GM12878 (cell line): Measurements from ENCODE around the gene HAGHL.

Source experiments
- CTCF ChIP-seq, 3 experiments: IDR thresholded peaks in 2 of 3; conservative IDR thresholded peaks in 1 of 3; 2 replicates each; pipeline ENCODE4 v1.5.1; 2011; ENCODE audit warnings: low read depth in 3 of 3, low read length in 3 of 3, mild to moderate bottlenecking in 3 of 3, control low read depth in 2 of 3, moderate library complexity in 2 of 3, inconsistent platforms in 1 of 3, mixed read lengths in 1 of 3; ENCODE audit not compliant: control insufficient read depth in 2 of 3, insufficient read depth in 1 of 3; ENCODE audit errors: extremely low read depth in 1 of 3
- FOXM1 ChIP-seq: IDR thresholded peaks from 2 replicates; pipeline ENCODE4 v1.6.1; 2012; ENCODE audit warnings: low read depth, mild to moderate bottlenecking, inconsistent platforms, low read length, moderate library complexity
- RAD21 ChIP-seq: IDR thresholded peaks from 2 replicates; pipeline ENCODE4 v1.6.1; 2011; ENCODE audit warnings: mild to moderate bottlenecking, low read depth, low read length, moderate library complexity; ENCODE audit not compliant: insufficient read depth

- TF ChIP-seq FOXM1, result no peak
- TF ChIP-seq CTCF (IDR thresholded peaks at IDR 0.05 in 2 of 3, conservative IDR thresholded peaks at IDR 0.05 in 1 of 3; ENCODE audit: control insufficient read depth in 2 of 3, extremely low read depth in 1 of 3, insufficient read depth in 1 of 3, low read depth in 3 of 3, low read length in 3 of 3), result no peak
- no peak for TF ChIP-seq RAD21
These were observed 47.4 kb downstream of the HAGHL start for GRCh38 chr16:774086-775001.
